BJ (cell line): ENCODE measurements around the gene MYO15A. TPM values are rescaled to one million over a fixed set of nuclear protein-coding genes. Genes with fewer than 3 reads are reported as not detected.

Experiments used
- CTCF ChIA-PET: fragments of 350-600 bp; formaldehyde crosslinking; extraction: SDS; loops from one replicate; lab custom pipeline; 2021; ENCODE audit warnings: antibody characterized with exemption, inconsistent platforms; lab: Yijun Ruan, JAX
- POLR2A ChIA-PET: fragments of 300-600 bp; sonication (Branson Sonifier 250); formaldehyde crosslinking; extraction: SDS; loops from one replicate; lab custom pipeline; 2021; ENCODE audit warnings: antibody characterized with exemption; lab: Charles Lee
- DNase-seq: peaks from one replicate; pipeline ENCODE4 v3.0.0-alpha.2; 2011; ENCODE audit warnings: low read depth
- H3K27me3 ChIP-seq: 2 replicates; pipeline ENCODE4 v1.6.0; 2011; ENCODE audit warnings: low read length; ENCODE audit not compliant: control insufficient read depth, insufficient read depth
- H3K36me3 ChIP-seq: 2 replicates; pipeline ENCODE4 v1.5.1; 2011; ENCODE audit warnings: low read length; ENCODE audit not compliant: control insufficient read depth, insufficient read depth
- H3K4me3 ChIP-seq: 2 replicates; pipeline ENCODE4 v1.5.1; 2011; ENCODE audit warnings: low read depth, mild to moderate bottlenecking, control low read depth, low read length
- polyA plus RNA-seq: library from polyadenylated mRNA; depleted of rRNA; stranded (reverse); fragments of >200 nt; gene quantifications from 2 replicates; pipeline ENCODE4 v1.2.3, GENCODE V29; 2011
- TF ChIP-seq, protein P1 (sequence below): IDR thresholded peaks from 2 replicates; pipeline ENCODE4 v1.5.1; 2011; ENCODE audit warnings: low read depth, mild to moderate bottlenecking, control low read depth, inconsistent platforms, low read length, moderate library complexity; ENCODE audit not compliant: insufficient read depth

Gene MYO15A
- polyA plus RNA-seq, 1 experiment: 1.0 TPM

DNA sequence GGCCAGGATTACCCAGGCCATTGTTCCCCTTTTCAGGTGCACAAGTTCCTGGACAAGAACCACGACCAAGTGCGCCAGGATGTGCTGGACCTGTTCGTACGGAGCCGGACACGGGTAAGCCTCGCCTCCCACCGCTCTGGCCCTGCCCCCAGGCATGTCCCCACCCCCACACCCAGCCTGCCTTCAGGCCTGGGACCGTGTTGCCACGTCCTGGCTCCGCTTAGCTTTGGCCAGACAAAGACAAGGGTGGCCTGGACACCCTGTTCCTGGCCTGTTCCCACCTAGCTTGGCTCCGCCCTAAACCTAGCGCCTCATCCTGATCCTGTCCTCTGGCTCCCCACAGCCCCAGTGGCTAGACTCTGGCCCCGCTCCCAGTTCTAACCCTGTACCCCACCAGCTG lies 30.9 kb downstream of the MYO15A start:
- CTCF ChIA-PET: interaction anchor here (0.7 to 4.1 kb wide), 6 partner anchors 12 to 65 kb away, joined by 3 to 19 read pairs (median 4); no protein-coding TSS in a partner anchor
- Histone ChIP-seq H3K36me3 (no peaks in the 10 kb centered on the region), H3K27me3 (peaks cover 1% of the 10 kb centered on the region; the same call in 1 of the 2 replicates), H3K4me3 (no peak overlapping the region)
- POLR2A ChIA-PET: no interaction called here
- TF ChIP-seq, protein P1, sequence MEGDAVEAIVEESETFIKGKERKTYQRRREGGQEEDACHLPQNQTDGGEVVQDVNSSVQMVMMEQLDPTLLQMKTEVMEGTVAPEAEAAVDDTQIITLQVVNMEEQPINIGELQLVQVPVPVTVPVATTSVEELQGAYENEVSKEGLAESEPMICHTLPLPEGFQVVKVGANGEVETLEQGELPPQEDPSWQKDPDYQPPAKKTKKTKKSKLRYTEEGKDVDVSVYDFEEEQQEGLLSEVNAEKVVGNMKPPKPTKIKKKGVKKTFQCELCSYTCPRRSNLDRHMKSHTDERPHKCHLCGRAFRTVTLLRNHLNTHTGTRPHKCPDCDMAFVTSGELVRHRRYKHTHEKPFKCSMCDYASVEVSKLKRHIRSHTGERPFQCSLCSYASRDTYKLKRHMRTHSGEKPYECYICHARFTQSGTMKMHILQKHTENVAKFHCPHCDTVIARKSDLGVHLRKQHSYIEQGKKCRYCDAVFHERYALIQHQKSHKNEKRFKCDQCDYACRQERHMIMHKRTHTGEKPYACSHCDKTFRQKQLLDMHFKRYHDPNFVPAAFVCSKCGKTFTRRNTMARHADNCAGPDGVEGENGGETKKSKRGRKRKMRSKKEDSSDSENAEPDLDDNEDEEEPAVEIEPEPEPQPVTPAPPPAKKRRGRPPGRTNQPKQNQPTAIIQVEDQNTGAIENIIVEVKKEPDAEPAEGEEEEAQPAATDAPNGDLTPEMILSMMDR: no peak
- no peak for DNase-seq

DNA sequence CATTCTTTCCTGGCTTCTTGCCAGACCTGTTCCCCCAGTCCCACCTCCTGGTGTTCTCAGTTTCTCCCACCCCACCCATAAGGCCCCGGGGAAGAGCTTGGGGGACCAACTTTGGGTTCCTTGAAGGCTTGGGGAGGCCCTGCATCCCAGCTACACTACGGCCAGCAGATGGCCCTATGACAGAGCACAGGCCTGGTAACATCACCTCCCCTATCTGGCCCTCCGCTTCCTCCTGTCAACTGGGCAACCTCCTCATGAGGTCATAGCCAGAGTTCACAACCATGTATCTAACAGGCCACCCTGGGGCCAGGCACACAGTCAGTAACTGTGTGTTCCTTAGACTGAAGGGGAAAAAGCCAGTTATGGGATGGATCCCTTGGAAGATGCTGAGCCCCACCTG lies 31.4 kb downstream of the MYO15A start:
- Histone ChIP-seq H3K4me3 (no peak overlapping the region), H3K36me3 (no peaks in the 10 kb centered on the region), H3K27me3 (peaks cover 1% of the 10 kb centered on the region; the same call in 1 of the 2 replicates)
- TF ChIP-seq, protein P1: peak; percentile 43
- CTCF ChIA-PET: interaction anchor here (0.6 to 4.1 kb wide), 9 partner anchors 12 to 76 kb away, joined by 3 to 19 read pairs (median 3); partner anchors contain the start of gene ALKBH5
- no peak for DNase-seq
- POLR2A ChIA-PET: no interaction called here

DNA sequence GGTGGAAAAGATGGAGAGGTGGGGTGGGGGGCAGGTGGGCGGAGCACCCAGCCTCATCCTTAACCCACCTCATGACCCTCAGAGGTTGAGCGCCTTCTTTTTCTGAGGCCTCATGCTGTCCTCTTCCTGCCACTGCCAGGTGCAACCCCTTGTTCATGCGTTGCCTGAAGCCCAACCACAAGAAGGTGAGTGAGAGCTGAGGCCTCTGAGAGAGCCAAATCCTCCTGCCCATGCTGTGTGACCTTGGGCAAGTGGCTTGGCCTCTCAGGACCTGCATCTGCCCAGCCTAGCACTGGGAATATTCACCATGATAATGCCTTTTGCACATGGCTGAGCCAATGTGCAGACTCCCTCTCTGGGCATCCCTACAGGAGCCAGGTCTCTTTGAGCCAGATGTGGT lies 32.1 kb downstream of the MYO15A start:
- TF ChIP-seq, protein P1: no peak
- Histone ChIP-seq H3K36me3 (no peaks in the 10 kb centered on the region), H3K27me3 (peaks cover 1% of the 10 kb centered on the region; the same call in 1 of the 2 replicates), H3K4me3 (no peak overlapping the region)
- POLR2A ChIA-PET: no interaction called here
- DNase-seq: no peak
- CTCF ChIA-PET: interaction anchor here (0.6 to 4.1 kb wide), 8 partner anchors 13 to 76 kb away, joined by 3 to 19 read pairs (median 4); partner anchors contain the start of gene ALKBH5

GRCh38 chr17:18141210-18141803 lies 32.8 kb downstream of the MYO15A start:
- Histone ChIP-seq H3K4me3 (no peak overlapping the region), H3K27me3 (0 out of 2 replicates have a peak, but pooled peaks cover 1% of the 10 kb centered on the region), H3K36me3 (no peaks in the 10 kb centered on the region)
- no peak for DNase-seq
- ChIA-PET POLR2A (no interaction called here), CTCF (interaction anchor here (0.6 to 4.1 kb wide), 13 partner anchors 9 to 179 kb away, joined by 3 to 19 read pairs (median 4); no protein-coding TSS in a partner anchor)
- TF ChIP-seq, protein P1: peak; percentile 58

- TF ChIP-seq, protein P1: no peak
- DNase-seq: no peak
- H3K4me3 ChIP-seq: no peak overlapping the region
- no peaks in the 10 kb centered on the region for H3K36me3 ChIP-seq
- ChIA-PET CTCF (interaction anchor here (0.7 to 2.3 kb wide), 10 partner anchors 10 to 87 kb away, joined by 3 to 9 read pairs (median 4); no protein-coding TSS in a partner anchor), POLR2A (no interaction called here)
- 0 out of 2 replicates have a peak, but pooled peaks cover 1% of the 10 kb centered on the region for H3K27me3 ChIP-seq
These were observed 33.9 kb downstream of the MYO15A start for GRCh38 chr17:18142417-18142816.
